DMS153 treated with DMSO at 0.1 percent for 48 hours (cell line): ENCODE measurements around the gene PTPRE.
A peak's percentile ranks its signal among the peaks of the same experiment; 100 is the strongest.

Experiments
- DNase-seq: peaks from one replicate; lab custom pipeline; 2025; ENCODE audit not compliant: unreplicated experiment; lab: John Stamatoyannopoulos, UW

Gene PTPRE

GRCh38 chr10:127905848-127906261 is 1.0 kb upstream of the PTPRE start:
- no peak for DNase-seq

GRCh38 chr10:127907411-127908105 is 655 bp downstream of the PTPRE start:
- no peak for DNase-seq

- no peak for DNase-seq
Observed at GRCh38 chr10:127908106-127908958, 1.4 kb downstream of the PTPRE start.

GRCh38 chr10:127908959-127909267 is 2.0 kb downstream of the PTPRE start:
- no peak for DNase-seq

GRCh38 chr10:127909716-127910463 is 3.0 kb downstream of the PTPRE start:
- DNase-seq = no peak

GRCh38 chr10:127910464-127910770 is 3.5 kb downstream of the PTPRE start:
- DNase-seq = no peak

- DNase-seq = no peak
Observed at GRCh38 chr10:127911218-127911866, 4.4 kb downstream of the PTPRE start.

- DNase-seq = no peak
Observed at GRCh38 chr10:127911867-127912257, 5.0 kb downstream of the PTPRE start.

- DNase-seq = no peak
Observed at GRCh38 chr10:127912607-127913367, 5.9 kb downstream of the PTPRE start.

- no peak for DNase-seq
Observed at GRCh38 chr10:127913368-127913759, 6.5 kb downstream of the PTPRE start.

- no peak for DNase-seq
Observed at GRCh38 chr10:127915324-127915723, 8.4 kb downstream of the PTPRE start.

- DNase-seq = no peak
Observed at GRCh38 chr10:127916826-127917225, 9.9 kb downstream of the PTPRE start.

GRCh38 chr10:127918572-127918971 is 11.7 kb downstream of the PTPRE start:
- no peak for DNase-seq

GRCh38 chr10:127919418-127920271 is 12.7 kb downstream of the PTPRE start:
- DNase-seq = peak; percentile 1

- no peak for DNase-seq
Observed at GRCh38 chr10:127920306-127921074, 13.6 kb downstream of the PTPRE start.

GRCh38 chr10:127921075-127921752 is 14.3 kb downstream of the PTPRE start:
- no peak for DNase-seq

GRCh38 chr10:127921753-127922145 is 14.8 kb downstream of the PTPRE start:
- DNase-seq = no peak

- no peak for DNase-seq
Observed at GRCh38 chr10:127922206-127922605, 15.3 kb downstream of the PTPRE start.
